ENCODE results near the gene C19orf38. TPM values are rescaled to one million over a fixed set of nuclear protein-coding genes. Genes with fewer than 3 reads are reported as not detected.

C19orf38 gene
- total RNA-seq, 1 donor from 2014 or later, result 4.6 TPM

DNA sequence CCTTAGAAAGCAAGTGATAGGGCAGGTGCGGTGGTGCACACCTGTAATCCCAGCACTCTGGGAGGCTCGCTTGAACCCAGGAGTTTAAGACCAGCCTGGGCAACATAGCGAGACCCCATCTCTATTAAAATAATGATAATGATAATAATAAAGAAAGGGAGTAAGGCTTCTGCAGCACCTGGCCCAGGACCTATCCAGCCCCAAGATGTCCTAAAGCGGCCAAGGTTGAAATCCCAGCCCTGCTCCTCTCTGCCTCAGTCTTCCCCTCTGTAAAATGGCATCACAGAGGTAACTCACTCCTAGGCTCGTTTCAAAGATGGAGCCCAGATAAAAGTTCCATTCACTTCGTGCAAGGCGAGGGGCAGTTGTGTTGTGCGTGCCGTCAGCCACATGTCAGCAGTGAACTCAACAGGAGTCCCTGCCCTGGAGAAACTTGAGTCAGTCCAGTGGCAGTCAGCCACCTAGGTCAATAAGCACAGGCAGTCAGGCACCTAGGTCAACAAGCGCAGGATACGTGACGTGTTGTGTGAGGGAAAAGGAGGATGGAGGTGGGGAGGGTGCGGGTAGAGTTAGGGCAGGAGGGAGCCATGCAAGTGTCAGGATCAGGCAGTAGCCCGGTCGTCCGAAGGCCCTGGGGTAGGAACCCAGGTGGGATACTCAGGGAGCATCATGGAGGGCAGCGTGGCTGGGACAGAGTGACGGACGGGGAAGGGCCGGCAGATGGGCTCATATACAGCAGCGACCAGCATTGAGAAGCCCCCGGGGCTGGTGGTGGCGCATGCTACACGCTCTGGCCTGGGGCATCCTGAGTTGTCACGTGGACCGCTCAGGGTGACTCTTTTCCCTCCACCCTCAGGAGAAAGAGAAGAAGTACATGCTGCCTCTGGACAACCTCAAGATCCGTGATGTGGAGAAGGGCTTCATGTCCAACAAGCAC is 28.8 kb upstream of the C19orf38 start:
- intact Hi-C loops (cut with micrococcal nuclease), result loop anchor here (1.0 kb wide), 1 partner anchor 102 kb away; no protein-coding TSS in a partner anchor

DNA sequence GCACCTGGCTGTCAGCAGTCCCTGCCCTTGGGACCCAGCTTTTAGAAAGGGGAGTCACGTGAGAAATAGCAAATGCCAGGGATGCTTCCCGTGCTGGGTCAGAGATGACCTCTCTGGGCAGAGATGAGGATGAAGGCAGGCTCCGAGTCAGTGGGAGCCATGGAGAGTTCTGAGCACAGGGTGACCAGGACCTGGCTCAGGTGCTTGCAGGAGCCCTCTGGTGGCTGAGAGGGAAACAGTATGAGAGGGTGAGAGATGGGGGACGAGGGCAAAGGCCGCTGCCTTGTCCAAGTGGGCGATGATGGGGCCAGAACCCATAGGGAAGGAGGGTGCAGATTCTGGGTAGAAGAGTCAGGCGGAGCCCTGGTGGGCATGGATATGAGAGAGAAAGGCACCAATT is 28.0 kb upstream of the C19orf38 start:
- intact Hi-C loops (cut with micrococcal nuclease), result loop anchor here (1.0 kb wide), 1 partner anchor 103 kb away; no protein-coding TSS in a partner anchor

DNA sequence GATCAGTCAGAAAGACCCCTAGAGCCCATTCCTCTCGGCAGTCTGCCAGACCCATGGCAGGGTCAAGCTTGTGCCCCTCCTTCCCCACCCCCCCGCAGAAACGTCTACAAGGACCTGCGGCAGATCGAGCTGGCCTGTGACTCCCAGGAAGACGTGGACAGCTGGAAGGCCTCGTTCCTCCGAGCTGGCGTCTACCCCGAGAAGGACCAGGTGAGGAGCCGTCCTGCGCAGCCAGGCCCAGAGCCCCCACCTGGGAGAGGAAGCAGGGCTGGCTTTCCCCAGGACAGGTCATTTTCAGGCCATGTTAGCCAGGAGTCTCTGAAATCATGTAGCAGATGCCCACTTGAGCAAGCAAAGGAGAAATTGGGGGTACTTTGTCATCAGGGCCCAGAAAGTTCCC is 24.5 kb upstream of the C19orf38 start:
- intact Hi-C loops (cut with micrococcal nuclease), result no loop called here

DNA sequence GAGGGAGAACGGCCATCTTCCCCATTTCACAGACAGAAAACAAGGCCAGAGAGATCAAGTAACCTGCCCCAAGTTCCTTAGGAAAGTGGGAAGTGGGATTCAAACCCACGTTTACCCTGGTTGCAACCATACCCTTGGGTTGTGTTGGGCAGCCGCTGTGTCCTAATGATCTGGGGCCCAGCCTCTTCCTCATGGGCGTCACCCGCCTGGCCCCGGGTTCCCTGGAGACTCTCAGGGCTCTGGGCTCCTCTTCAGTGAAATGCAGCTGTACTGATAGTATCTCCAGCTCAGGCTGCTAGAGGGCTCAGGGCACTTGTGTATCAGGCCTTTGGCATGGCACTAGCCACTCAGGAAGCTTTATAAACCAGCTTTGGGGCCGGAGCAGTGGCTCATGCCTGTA is 22.0 kb upstream of the C19orf38 start:
- intact Hi-C loops (cut with micrococcal nuclease), result no loop called here

DNA sequence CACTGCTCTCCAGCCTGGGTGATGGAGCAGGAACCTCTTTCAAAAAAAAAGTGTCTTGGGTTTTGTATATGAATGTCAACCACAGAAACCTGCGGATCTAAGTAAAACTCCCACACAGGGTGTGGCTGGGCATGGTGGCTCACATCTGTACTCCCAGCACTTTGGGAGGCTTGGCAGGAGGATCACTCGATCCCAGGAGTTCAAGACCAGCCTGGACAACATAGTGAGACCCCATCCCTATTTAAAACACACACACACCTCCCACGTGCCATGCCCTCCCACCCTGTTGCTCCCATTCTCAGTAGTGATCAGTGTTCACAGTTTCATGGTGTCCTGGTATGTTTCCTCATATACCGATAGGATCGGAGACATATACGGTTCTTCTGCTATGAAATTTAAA is 21.4 kb upstream of the C19orf38 start:
- intact Hi-C loops (cut with micrococcal nuclease), result no loop called here

DNA sequence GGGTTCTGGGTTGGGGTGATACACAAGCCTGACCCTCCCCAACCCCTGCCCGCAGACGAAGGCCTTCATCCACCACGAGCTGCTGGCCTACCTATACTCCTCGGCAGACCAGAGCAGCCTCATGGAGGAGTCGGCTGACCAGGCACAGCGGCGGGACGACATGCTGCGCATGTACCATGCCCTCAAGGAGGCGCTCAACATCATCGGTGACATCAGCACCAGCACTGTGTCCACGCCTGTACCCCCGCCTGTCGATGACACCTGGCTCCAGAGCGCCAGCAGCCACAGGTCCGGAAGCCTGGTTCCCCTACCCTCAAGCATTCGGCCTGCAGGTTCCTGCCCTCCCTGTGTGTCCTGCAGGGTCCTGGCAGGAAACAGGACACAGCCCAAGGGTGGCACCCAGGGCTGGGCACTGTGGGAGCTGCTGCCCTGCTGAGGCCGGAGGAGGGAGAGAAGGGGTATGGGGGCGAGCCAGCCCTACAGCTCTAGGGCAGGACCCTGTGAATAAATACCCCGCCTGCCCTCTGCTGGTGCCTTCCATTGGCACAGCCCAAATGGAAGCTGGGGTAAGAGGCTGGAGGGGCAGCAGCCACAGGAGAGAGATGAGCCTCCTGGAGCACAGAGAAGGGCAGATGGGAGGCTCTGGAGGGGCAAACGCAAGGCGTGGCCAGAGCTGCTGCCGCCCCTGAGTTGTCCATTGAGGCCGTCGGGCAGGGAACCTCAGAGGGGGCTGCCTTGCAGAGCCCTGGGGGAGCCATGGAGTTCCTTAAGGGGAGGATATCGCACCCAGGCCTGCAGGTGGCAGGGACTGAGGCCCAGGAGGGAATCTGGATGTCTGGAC is 19.0 kb upstream of the C19orf38 start:
- intact Hi-C loops (cut with micrococcal nuclease), result no loop called here

DNA sequence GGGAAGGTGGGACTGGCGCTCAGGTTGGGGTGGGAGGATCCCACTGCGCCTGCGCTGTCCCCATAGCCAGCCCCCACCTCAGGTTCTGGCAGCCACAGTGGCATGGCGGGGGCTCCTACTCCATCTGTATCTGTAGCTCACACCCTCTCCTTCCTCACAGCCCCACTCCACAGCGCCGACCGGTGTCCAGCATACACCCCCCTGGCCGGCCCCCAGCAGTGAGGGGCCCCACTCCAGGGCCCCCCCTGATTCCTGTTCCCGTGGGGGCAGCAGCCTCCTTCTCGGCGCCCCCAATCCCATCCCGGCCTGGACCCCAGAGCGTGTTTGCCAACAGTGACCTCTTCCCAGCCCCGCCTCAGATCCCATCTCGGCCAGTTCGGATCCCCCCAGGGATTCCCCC is 18.2 kb upstream of the C19orf38 start:
- intact Hi-C loops (cut with micrococcal nuclease), result loop anchor here (10.0 kb wide), 1 partner anchor 355 kb away; no protein-coding TSS in a partner anchor

DNA sequence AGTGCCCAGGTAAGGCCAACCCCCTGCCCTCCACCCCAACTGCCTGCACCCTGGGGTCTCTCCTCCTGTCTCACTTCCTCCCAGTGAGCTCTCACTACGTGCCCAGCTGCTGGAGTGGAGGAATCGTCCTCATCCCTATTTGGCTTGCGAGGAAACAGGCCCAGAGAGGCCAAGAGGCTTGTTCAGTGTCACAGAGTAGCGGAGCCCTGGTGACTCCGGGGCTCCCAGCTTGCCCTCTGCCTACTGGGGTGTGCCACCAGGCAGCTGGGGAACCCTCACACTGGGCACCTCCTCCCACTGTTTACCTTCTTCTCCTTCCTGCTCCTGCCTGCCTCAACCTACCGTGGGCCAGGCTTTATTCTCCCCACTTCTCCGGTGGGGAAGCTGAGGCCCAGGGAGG is 17.8 kb upstream of the C19orf38 start:
- intact Hi-C loops (cut with micrococcal nuclease), result loop anchor here (10.0 kb wide), 1 partner anchor 356 kb away; no protein-coding TSS in a partner anchor

DNA sequence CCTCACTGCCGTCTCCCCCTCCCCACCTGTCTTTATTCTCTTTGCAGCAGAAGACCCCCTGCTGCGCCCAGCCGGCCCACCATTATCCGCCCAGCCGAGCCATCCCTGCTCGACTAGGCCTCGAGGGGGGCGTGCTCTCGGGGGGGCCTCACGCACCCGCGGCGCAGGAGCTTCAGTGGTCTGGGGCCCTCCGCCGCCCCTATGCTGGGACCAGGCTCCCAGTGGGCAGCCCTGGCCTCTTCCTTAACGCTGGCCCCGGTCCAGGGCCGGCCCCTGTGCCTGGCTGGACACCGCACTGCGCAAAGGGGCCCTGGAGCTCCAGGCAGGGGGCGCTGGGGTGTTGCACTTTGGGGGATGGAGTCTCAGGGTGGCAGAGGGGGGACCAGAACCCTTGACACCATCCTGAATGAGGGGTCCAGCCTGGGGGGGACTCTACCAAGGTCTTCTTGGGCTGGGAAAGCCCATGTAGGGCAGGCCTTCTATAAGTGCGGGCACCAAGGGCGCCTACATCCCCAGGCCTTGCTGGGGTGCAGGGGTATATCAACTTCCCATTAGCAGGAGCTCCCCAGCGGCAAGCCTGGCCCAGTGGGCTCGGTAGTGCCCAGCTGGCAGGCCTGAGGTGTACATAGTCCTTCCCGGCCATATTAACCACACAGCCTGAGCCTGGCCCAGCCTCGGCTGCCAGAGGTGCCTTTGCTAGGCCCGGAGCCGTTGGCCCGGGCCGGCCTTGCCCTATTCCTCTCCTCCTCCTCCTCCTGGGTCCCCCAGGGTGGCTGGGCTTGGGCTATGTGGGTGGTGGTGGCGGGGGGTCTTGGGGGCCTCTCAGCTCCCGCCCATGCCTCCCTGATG is 17.1 kb upstream of the C19orf38 start:
- intact Hi-C loops (cut with micrococcal nuclease), result loop anchor here (10.0 kb wide), 1 partner anchor 356 kb away; no protein-coding TSS in a partner anchor

DNA sequence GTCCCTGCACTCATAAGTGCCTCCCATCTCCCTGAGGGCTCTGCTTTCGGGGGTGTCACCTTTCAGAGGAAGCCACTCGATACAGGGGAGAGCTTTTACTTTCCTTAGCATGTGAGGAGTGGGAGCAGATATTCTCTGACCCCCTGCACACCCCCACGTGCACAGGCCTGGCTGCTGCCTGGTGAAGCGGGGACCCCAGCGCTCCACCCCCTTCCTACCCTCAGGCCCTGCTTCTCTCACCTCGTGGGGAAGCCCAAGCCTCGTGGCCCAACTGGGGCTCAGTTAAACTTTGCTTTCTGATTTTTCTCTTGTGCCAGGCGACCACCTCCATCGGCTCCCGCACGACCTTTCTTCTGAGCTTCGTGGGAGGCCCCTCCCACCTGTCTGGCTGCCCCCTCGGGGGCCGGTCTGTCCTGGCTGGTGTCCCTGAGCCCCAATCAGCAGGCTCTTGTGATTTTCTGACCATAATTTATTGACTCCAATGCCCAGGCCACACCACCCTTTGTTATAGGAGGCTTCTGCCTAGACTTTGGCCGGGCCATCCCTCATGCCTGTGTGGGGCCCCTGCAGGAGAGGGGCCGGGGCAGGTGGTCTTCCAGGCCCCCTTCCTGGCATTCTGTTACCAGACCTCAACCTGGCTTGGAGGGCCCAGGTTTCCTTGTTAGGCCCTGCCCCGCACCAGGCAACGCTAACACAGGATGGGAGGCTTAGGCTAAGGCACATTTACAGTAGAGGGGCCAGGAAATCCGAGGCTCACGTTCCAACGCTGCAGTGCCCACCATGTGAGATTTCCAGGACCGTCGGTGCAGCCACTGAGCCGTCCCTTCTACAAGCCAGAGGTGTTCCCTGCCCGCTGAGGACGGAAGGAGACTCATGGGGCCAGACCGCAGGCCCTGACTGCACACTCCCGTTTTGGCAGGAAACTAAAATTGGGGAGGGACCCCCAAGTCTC is 16.0 kb upstream of the C19orf38 start:
- intact Hi-C loops (cut with micrococcal nuclease), result loop anchor here (10.0 kb wide), 1 partner anchor 357 kb away; no protein-coding TSS in a partner anchor

DNA sequence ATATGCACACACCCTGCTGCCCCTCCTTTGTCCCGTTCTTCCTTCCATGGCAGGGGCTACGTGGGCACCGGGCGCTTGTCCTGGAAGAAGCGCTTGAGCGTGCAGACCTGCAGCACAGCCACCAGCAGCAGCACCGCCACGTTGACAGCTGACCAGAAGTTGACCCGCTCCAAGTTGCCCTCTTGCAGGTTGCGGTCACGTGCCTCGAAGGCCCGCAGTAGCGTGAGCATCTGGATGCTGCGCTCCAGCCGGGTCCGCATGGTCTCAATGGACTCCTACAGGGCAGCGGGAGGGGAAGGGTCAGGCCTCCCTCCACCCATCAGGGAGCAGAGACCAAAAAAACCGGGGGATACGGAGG is 15.3 kb upstream of the C19orf38 start:
- intact Hi-C loops (cut with micrococcal nuclease), result loop anchor here (10.0 kb wide), 1 partner anchor 358 kb away; no protein-coding TSS in a partner anchor

DNA sequence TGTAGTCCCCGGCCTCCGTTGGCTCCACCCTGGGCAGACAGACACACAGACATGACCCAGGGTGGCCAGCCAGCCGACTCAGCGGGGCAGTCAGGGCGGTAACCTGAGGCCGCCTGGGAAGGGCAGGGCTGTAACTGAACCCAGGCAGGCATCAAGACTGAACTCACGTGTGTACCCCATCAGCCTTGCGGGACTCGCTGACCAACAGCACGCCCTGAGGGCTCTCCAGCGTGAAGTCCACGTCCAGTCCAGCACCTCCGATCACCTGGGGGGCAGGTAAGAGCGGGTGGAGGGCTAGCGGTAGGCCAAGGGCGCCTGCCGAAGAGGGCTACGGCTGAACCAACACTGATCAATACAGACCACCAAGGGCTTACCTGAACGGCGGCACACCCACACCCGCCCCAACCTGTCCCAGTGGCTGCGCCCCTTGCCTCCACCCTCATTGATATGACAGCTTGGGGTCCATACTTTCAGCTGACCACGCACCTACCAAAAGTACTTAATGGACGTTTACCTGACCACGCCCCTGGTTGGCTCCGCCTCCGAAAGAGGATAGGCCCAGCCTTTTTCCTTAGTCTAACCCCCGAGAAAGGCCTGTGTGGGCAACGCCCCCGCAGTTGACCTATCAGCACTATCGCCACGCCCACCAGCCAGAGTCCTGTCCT is 13.0 kb upstream of the C19orf38 start:
- intact Hi-C loops (cut with micrococcal nuclease), result loop anchor here (1.0 to 10.0 kb wide), 4 partner anchors 134 to 360 kb away; partner anchors contain the start of genes KEAP1, KRI1 and QTRT1

DNA sequence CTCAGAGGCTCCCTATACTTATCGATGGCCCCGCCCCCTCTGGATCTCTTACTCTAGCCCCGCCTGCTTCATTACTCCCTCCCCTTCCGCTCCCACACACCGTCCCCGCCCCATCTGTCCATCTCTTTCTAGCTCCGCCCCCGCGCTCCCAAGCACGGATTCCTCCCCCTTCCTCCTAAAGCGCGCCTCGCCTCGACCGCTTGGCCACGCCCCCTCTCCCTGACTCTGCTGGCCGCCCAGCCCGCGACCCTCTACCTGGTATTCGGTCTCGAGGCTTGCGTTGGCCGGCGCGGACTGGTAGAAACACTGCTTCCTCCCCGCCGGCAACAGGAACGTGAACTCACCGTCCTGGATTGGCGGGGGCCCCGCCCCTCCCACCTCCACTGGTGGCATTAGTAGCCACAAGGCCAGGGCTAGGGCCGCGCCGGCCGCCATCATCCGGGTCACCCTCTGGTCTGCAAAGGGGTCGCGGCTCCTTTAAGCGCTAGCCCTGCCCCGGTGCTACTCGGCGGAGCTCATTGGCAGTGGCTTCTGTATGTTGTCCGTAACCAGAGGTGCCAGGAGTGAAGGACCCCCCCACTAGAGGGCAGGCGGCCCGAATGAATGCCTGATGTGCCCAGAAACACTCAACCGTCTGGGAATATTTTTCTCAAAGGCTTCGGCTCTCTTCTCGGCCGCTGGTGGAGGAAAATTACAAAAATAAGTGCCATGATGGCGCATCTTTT is 12.3 kb upstream of the C19orf38 start, which contains the start of gene TMED1:
TSS of gene TMED1 (minus strand) at position 459 of the 725 bp plus-strand sequence. CDS start at position 438, 21 bp downstream.
- intact Hi-C loops (cut with micrococcal nuclease), result loop anchor here (1.0 to 10.0 kb wide), 12 partner anchors 28 to 503 kb away; partner anchors contain the start of genes CARM1, KEAP1, KRI1 and QTRT1

DNA sequence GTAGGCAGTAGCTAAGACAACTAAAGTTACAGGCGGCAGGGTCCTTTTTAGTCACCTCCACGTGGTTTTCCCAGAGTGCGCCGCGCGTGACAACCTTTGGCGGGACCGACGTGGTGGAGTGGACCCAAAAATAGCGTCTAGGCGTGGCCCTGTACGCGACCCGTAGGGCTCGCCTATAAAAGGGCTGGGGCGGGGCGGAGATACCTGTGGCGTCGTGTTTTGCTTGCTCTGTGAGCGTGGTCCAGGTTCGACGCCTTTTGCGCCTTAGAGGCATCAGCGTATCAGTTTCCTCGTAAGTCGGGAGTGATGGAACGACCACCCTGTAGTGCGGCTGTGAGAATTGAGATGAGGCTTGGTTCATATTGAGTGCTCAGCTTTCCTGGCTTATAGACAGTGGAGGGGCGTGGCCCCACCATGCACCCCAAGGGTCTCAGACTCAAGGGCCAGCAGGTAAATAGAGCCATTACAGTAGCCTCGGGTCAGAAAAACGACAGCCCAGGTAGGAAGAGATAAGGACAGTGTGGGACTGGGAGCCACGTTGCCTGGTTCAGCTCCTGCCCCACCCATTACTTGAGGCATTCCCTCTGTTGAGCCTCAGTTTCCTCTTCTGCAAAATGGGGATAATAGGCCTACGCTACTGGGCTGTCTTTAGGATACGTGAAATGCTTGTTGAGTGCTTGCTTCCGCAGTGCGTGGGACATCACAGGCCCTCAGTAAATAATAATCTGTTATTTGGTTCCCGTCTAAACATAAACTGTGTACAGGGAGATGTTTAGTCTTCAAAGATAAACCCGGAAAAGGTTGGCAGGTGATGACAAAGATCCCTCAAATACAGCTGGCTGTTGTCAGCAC is 11.5 kb upstream of the C19orf38 start:
- intact Hi-C loops (cut with micrococcal nuclease), result loop anchor here (1.0 to 10.0 kb wide), 10 partner anchors 28 to 503 kb away; partner anchors contain the start of genes CARM1, KEAP1, RAVER1 and TIMM29

DNA sequence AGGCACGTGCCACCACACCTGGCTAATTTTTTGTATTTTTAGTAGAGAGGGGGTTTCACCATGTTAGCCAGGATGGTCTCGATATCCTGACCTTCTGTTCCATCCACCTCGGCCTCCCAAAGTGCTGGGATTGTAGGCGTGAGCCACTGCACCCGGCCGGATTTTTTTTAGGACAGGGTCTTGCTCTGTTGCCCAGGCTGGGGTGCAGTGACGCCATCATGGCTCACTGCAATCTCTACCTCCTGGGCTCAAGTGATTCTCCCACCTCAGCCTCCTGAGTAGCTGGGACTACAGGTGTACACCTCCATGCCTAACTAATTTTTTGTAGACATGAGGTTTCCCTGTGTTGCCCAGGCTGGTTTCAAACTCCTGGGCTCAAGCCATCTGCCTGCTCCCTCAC is 10.6 kb upstream of the C19orf38 start:
- intact Hi-C loops (cut with micrococcal nuclease), result loop anchor here (5.0 to 10.0 kb wide), 2 partner anchors 335 to 363 kb away; partner anchors contain the start of gene KEAP1

DNA sequence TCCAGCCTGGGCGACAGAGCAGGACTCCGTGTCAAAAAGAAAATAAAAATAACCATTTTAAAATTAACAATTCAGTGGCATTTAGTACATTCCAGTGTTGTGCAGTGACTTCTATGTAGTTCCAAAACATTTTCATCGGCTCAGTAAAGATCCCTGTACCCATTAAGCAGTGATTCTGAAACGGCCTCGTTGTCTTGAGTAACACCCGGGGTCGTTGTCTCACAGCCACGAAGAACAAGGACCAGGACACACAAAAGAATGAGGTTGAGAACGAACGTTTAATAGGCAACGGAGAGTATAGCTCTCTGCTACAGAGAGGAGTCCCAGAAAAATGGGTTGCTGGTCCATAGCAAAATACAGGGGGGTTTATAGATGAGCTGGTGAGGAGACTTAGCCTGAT is 9.8 kb upstream of the C19orf38 start:
- intact Hi-C loops (cut with micrococcal nuclease), result loop anchor here (5.0 to 10.0 kb wide), 2 partner anchors 336 to 364 kb away; partner anchors contain the start of gene KEAP1
